NCI-H128 (cell line): Measurements from ENCODE around the gene ESPNL.

Experiments used
- DNase-seq: peaks from one replicate; lab custom pipeline; 2025; ENCODE audit not compliant: unreplicated experiment; lab: John Stamatoyannopoulos, UW

Gene ESPNL

GRCh38 chr2:238098901-238099713 lies 1.0 kb upstream of the ESPNL start:
- DNase-seq: no peak

GRCh38 chr2:238099714-238100048 lies 459 bp upstream of the ESPNL start:
- no peak for DNase-seq

DNA sequence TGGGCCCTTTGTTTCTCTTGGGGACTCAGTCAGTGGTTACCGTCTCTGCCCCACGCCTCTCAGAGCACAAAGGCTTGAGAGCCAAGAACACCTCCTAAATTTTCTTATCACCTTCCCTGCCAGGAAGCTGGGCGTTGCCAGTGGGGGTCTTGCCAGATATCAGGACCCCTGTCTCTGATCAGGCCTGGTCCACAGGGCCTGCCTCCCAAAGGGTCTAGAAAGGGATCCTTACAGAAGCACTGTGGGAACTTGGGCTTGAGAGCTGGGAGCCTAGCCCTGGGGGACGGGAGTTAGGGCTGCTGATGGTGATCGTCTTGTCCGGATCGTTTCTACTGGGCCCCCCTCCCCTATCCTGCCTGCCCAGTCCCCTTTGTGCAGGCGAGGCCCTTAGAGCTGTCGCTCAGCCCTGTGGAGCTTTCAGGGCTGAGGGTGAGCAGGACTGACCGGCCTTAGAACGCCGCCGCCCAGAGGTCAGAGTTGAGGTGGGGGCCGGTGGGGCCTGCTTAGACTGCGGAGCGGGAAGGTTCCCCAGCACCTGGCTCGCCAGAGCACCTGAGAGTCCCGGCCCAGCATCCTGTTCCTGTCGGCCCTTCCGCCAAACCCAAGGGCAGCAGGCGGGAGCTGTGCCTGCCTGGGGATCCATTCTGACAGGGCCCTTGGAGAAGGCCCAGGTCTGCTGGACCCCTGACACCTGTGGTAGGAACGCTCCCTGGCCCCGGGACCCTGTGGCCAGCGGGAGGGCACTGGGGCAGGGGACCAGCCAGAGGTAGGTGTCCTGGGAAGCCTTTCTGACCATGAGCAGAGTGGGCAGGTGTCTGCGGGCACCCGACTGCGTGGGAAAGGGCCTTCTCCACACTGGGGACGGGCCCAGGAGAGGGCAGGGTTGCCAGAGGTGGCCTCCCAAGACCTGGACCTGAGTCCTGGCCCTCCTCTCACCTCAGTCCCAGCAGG lies 956 bp downstream of the ESPNL start:
- DNase-seq: no peak

DNA sequence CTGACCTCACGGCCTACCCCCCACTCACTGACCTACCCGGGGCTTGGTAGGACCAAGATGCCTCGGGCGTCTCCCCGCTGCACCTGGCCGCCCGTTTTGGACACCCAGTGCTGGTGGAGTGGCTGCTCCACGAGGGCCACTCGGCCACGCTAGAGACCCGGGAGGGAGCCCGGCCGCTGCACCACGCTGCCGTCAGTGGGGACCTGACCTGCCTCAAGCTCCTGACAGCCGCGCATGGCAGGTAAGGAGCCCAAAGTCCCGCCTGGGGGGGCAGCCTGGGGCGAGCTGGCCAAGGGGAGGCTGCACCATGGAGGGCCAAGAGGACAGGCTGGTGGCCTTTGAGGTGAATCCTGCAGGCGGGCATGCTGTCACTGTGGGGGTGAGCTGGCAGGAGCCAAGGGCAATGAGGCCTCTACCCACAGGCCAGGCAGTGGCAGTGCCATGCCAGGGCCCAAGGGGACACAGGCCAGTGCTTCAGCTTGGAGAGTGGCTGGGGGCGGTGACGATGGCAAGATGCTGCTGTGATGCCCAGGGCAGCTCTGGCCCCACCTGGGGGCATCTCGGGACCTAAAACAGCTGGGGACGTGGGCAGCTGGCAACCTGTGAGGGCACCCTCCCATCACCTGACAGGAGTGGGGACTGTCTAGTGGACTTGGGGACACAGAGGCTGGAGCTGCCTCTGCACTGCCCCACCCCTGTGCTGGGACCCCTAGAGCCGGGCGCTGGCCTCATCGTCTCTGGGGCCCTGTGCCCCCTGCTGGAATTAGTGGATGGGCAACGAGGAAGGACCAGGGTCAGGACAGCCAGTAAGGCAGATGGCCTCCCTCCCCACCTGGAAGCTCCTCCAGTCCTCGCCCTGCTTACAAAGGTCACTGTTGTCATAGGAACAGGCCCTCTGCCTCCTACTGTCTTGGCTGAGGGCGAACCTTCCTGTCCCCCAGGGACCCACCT lies 2.0 kb downstream of the ESPNL start:
- no peak for DNase-seq

- no peak for DNase-seq
Measured at GRCh38 chr2:238102865-238103264, 2.7 kb downstream of the ESPNL start.

GRCh38 chr2:238103465-238104225 lies 3.5 kb downstream of the ESPNL start:
- no peak for DNase-seq

- no peak for DNase-seq
Measured at GRCh38 chr2:238104226-238104690, 4.1 kb downstream of the ESPNL start.

DNA sequence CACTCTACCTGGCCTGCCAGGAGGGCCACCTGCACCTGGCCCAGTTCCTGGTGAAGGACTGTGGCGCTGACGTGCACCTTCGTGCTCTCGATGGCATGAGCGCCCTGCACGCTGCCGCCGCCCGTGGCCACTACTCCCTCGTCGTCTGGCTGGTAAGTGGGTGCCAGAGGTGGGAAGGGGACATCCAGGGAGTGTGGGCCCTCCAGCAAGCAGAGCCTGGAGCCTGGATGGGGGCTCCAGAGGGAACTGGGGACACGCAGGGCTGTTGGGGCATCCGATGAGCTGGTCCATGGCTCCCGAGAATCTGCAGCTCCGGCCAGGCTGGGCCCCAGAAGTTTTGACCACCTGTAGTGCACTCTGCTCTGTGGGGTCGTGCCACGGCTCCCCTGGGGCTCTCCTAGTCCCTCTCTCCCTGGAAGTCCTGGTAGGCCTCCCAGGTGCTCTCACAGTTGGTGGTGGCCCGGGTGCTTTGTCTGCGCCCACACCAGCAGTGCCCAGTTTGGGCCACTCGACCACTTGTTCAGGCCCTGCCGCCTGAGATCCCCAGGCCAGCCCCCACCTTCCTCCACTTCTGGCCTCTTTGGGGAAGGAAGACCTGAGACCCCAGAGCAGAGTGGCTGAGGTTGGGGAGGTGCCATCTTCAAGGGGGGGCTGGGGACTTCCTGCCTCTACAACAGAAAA lies 4.7 kb downstream of the ESPNL start:
- no peak for DNase-seq

- DNase-seq: no peak
Measured at GRCh38 chr2:238105506-238106338, 5.6 kb downstream of the ESPNL start.

DNA sequence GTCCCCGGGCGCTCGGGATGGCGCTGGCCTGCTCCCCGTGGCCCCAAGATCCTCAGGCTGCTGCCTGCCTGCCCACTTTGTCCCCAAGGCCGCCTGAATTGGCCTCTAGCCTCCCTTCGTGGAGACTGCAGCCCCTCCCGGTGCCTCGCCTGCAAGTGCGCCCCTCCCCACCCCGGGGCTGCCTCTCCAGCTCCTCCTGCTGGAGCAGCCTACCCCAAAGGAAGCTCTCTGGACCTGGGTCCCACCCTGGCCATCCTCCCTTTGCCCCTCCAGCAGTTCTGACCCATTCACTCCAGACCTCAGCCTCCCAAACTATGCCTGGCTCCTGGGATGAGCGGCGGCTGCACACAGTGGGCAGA lies 6.2 kb downstream of the ESPNL start:
- DNase-seq: no peak

DNA sequence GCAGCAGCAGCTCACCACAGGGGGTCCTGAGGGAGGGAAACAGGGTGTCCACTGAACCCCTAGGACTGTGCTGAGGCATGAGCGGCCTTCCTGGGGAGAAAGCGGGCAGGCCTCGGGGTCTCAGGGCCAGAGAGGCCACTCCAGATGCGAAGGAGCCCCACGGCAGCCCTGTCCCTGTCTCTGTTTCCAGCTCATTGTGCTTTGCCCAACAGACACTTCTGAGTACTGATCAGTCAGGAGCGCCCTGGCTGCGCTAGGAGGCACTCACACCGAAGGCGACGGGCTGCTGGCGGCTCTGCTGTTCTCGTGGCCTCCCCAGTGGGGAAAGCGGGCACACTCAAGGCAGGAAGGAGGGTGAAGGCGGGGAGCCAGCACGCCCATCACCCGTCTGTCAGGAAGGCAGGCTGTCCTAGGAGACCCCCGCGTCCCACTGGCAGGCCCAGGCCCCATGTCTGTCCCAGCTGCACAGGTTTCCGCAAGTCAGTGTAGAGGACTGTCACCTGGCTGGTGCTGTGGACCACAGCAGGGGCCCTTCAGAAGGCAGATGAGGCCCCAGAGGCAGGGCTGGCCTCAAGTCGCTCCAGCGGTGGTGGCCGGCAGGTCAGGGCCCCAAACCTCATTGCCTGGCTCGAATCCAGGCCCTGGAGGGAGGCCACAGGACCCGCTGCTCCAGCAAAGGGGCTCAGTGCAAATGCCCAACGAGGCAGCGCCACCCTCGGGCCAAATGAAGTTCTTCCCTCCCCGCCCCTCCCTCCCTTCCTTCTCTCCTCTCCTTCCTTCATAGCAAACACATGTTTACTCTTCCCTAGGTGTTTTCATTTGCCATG lies 6.8 kb downstream of the ESPNL start:
- DNase-seq: no peak

DNA sequence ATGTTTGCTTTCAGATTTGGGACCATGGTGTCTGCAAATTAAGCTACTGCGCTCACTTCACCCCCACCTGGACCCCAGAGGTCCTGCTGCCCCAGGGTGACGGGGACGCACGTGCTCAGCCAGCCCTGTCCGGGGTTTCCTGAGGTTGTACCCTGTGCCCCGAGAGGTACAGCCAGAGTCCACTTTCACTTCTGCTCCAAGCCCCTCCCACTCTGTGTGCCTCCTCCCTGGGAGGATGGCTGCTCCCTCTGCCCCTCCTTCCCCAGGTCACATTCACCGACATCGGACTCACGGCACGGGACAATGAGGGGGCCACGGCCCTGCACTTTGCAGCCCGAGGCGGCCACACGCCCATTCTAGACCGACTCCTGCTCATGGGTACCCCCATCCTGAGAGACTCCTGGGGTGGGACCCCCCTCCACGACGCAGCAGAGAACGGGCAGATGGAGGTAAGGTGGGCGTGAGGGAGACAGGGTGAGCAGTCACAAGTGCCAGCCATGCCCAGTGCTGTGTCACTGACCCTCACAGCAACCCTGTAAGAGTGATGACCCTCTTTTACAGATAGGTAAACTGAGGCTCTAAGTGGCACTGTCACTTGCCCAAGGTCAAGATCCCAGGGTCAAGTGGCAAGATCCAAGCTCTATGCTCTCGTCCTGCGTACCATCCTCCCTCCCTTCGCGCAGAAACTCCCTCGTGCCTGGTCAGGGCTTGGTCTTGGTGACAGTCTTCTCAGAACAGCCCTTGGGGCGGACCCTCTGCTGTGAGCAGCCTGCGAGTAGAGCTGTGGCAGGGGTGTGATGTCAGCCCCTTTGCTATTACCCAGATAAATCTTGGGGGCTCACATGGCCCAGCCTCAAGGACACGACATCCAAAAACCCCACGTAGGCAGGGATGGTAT lies 7.6 kb downstream of the ESPNL start:
- no peak for DNase-seq

- no peak for DNase-seq
Measured at GRCh38 chr2:238108423-238109183, 8.5 kb downstream of the ESPNL start.

DNA sequence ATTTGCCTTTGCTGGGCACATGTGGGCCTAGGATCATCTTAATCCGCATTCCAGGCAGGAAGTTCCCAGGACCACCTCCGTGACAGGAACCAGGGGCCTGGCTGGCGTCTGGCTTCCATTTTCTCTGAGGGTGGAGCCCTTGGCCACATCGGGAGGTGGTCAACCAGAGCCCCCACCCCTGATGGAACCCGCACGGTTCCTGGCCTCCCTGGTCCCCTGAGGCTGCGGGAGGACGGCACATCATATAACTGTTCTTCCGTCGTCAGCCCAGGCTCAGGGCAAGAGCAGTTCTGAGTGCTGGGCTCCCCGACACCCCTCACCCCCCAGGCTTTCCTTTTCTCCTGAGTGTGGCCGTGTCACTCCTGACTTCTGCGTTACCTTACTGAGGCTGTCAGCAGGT lies 13.5 kb downstream of the ESPNL start:
- no peak for DNase-seq

DNA sequence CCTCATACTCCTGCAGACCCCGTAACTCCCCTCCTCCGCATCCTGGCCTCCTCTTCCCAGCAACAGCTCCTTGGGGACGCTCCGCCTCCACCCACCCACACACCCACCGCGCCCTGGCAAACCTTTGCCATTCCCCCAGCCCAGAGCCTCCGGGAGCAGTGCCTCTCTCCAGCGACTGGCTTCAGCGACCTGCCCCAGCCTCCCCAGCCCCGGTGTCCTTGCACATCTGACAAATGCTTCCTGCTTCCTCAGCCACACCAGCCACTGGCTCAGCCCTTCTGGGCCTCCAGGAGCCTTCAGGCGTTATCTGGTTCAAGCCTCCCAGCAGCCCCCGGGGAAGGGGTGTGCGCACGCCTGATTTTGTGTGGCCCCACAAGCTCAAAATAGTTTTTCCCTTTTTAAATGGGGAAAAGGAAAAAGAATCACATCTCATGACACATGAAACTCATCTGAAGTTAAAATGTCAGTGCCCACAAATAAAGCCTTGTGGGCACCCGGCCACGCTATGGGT lies 14.2 kb downstream of the ESPNL start:
- DNase-seq: no peak
